Frontal cortex (tissue), 4 donors: ENCODE data around the gene ADAMTS1. TPM values are rescaled to one million over a fixed set of nuclear protein-coding genes. Genes with fewer than 3 reads are reported as not detected.

Source experiments
- DNase-seq, 2 donors: peaks; one replicate each; pipeline ENCODE4 v3.0.0; 2012; ENCODE audit warnings: low spot score in 2 of 2
- FAIRE-seq: peaks from 2 replicates; lab custom pipeline; 2012; peaks lifted over from hg19 to GRCh38; lab: Jason Lieb, UNC
- total RNA-seq: library from RNA; depleted of rRNA; stranded (reverse); fragments of >200 nt; gene quantifications from one replicate; pipeline ENCODE4 v1.2.3, GENCODE V29; 2014
- donor health status: control.
- donor health status: control.
- donor health status: control.

Gene ADAMTS1
- total RNA-seq, 1 donor from 2014 or later, result 2.0 TPM

DNA sequence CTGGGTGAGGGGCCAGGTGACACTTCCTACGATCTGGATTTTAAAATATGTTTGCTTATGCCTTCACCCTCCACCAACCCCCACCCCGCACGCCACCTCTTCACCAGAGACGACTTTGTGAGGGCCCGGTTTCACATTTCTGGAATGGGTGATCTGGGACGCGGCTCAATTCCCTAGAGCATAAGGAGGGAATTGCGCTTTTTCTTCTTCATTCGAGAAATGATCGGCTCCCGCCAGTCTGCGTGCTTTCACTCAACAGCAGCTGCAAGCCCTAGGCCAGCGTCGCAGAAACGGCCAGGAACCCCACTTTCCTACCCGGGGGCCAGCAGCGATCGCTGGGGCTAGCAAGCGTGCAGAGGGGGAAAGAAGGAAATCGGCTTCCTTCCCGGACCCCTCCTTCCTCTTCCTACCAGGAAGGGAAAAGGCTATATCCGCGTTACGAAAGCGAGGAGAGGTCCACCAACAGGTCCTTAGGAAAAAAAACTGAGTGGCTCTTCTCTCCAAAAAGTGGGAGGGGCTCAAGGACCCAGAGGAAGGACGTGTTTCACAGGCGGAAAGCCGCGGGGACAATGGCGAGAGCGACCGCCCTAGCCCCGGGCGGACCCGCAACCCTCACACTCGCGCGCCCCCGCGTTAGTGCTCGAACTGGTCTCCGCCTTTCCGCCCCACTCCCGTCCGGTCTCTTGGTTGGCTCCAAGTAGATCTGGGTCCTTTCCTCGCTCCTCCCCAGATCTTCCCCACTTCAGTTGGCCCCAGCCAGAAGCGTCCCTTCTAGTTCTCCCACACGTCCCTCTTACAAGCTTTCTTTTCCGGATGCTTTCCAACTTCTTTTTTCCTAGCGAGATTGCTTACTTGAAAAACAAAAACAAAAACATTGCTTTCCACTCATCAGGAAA is 1.1 kb upstream of the ADAMTS1 start:
- FAIRE-seq (no peak), DNase-seq (peak; percentile 46 to 49)

DNA sequence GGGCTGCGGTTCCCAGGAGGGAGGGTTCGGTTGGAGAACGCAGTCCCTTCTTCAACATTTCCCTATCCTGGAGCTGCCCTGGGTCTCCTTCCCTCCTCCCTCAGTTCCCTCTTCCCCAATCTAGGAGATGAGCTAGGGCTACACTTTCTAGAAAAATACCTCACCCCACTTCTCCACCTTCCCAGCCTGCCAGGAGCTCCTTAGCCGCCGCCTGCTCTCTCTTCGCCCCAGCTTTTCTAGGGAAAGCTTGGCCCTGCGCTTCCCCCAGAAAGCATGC is 488 bp upstream of the ADAMTS1 start:
- FAIRE-seq, result no peak

DNA sequence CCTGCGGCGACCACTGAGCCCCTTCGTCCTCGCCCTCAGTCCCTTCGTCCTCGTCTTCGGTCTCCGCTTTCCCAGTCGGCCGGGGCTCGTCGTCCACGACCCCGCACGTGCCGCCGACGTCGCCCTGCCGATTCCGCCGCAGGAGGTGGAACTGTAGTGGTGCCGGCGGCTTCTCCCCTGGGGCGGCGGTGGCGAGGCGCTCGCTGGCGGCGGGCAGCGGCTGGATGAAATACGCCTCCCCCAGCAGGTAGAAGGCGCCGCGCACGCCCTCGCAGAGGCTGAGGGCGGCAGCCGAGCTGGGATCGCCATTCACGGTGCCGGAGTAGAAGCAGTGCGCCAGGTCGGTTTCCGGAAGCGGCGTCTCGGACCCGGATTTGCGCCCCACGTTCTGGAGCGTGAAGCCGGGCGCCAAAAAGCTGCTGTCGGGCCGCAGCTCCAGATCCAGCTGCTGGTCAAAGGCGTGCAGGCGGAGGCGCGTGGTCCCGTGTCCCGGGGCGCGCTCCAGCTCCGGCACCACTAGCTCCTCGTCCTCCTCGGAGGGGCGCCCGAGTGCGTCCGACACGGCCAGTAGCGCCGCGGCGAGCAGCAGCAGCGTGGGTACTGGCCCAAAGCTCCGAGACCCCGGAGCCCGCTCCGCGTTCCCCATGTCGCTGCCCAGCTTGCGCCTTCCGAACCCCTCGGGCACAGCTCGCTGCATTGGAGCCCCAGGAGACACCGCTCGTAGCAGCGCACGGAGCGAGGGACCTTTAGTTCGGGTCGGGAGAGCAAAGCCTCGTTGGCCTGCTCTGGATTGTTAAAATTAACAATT is 747 bp downstream of the ADAMTS1 start:
- FAIRE-seq (no peak), DNase-seq (peak; percentile 29 to 63)

More for the DNA sequence above, 488 bp upstream of the ADAMTS1 start:
- no peak for DNase-seq

DNA sequence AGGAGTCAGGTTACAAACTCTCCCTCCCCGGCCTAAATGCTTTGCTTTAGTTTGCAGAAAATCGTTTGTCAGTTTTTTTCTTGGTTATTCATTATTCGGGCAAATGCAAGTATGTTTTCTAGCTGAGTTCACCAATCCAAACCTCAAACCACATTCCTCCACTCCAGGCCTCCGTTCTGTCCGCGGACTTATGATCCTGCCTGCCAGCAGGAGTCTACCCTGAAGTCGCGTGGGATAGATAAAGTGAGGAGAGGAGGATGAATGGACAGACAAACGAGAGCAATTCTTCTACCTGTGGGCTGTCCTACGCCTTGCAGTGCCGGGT is 1.3 kb downstream of the ADAMTS1 start:
- no peak for DNase-seq
- FAIRE-seq, result no peak

DNA sequence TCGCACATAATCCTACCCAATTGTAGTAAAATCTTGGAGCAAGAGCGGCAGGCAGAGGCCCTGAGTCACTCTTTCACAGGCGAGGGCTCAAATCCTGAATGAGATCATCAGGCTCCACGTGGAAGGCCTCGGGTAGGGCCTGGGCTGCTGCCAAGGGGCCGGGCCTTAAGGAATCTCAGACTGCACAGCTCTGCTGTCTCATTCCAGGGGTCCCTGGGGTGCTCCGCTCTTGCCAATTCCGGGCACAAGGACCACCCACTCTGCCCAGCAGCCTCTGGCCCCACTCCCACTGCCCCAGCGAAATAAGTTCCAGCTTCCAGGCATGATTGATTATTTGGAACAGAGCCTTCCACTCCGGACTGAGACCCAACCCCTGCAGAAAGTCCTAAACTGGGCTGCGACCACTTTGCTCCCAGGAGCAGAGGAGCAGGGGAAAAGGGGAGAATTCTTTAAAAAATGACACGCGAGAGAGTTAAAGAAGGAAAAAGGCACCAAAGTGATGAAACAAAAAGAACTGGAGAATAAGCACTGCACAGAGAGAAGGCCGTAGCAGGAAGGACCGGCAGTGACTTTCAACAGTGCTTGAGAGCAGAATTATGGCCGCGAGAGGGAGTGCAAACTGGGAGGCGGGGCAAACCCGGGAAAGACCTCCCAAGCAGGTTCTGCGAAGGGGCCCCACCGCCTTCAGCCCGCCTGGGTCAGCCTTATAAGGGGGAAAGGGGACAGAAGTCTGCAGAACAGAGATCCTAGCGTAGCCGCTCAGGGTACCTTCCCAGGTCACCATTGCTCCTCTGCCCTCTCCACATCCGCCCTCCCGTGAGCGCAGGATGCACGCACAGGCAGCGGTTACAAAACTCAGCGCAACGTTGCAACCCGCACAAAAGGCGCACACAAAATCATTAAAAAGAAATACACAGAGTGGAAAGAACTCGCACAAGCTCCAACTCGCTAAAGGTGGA is 2.0 kb downstream of the ADAMTS1 start:
- peak; percentile 72 to 79 for DNase-seq
- FAIRE-seq, result no peak

DNA sequence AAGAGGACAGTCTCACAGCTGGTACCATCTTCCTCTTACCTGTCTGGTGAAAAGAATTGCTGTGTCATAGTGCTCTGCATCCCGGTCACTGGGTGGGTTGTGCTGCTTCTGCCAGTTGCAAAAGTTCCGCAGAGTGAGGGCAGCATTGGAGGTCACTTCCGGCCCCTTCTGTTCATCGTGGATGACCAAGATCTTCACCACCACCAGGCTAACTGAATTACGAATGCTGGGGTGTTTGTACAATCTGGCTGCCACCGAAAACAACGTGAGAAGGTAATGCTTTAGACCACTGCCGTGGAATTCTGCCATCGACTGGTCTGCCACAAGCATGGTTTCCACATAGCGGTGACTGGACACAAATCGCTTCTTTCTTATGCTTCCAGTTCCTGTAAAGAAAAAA is 2.9 kb downstream of the ADAMTS1 start:
- FAIRE-seq (no peak), DNase-seq (no peak)

DNA sequence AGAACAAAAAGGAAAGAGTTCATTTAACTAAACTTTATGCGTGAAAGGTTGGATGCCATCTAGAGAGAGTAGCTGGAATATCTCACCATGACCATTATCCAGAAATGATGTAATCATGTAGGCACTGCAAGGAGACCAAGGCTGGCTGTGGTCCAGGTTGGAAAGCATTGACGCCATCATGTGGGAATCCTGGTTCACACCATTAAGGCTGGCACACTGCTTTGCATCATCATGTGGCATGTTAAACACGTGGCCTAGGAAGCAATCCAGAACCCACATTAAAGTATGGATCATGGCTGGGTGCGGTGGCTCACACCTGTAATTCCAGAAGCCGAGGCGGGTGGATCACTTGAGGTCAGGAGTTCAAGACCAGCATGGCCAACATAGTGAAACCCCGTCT is 4.3 kb downstream of the ADAMTS1 start:
- FAIRE-seq (no peak), DNase-seq (peak in 1 of 2 donors; percentile 20)

DNA sequence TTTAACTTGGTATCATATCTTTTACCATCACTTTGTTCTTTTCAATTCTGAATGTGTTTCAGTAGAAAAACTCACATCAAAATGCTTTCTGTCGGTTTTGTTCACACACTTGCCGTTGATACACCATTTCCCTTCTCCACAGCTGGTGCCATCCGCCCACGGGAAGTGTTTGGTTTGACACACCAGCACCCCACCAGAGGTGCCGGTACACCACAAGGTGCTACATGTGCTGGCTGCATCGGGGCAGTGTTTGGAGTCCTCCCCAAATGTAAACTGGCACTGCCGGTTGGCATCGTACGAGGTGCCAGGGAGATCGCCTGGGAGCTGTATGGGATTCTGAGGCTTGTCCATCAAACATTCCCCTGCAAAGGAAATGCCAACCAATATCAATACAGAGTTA is 5.0 kb downstream of the ADAMTS1 start:
- no peak for FAIRE-seq
- no peak for DNase-seq

DNA sequence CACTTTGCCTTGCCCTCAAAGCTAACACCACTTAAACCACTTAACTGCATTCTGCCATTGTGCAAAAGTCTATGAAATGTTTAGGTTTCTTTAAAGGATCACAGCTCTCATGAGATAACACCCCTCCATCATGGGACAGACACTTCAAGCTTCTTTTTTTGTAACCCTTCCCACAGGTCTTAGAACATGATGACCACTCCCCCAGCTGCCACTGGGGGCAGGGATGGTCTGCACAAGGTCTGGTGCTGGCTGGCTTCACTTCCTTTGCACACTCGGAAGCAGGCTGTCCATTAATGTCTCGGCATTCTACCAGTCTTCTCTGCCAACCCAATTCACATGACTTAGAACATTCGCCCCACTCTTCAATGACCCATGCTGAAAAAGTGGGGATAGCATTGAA is 7.7 kb downstream of the ADAMTS1 start:
- no peak for FAIRE-seq

DNA sequence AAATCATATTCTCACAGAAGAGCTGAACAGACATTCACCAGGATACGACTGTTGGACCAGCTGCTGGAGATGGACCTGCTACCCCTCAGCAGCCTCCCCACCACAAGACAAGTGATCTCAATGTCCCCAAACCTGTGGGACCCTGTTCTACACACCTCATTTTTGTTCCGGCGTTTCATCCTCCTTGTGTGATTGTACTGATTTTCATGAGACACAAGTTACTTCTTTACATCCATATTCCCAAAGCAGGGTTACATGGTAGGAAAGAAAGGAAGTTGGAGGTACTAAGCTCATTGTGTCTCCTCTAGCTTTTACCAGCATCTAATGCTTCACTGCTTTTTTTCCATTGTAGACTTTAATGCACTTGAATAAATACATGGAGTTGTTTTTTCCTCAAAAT is 8.7 kb downstream of the ADAMTS1 start:
- DNase-seq, result no peak
- no peak for FAIRE-seq

More for the DNA sequence above, 7.7 kb downstream of the ADAMTS1 start:
- no peak for DNase-seq

DNA sequence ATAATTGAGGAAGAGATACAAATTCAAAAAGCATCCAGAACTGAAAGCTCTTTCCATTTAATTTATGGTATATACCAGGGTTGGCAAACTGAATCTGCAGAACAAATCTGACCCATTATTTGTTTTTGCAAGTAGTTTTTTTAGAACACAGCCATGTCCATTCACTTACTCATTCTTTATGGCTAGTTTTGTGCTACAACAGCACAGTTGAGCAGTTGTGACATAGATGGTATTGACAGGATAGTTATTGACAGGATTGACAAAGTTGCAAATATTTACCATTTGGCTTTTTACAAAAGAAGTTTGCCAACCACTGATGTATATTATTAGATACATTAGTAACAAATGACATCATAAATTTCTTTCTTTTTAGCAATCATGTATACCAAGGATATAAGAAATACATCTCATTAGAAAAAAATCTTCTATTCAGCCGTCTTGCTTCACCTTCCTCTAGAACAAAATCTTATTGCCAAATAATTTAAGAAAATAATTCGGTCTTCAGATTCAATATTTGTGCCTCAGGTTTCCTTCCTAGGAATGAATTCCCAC is 9.4 kb downstream of the ADAMTS1 start:
- no peak for FAIRE-seq
- no peak for DNase-seq

DNA sequence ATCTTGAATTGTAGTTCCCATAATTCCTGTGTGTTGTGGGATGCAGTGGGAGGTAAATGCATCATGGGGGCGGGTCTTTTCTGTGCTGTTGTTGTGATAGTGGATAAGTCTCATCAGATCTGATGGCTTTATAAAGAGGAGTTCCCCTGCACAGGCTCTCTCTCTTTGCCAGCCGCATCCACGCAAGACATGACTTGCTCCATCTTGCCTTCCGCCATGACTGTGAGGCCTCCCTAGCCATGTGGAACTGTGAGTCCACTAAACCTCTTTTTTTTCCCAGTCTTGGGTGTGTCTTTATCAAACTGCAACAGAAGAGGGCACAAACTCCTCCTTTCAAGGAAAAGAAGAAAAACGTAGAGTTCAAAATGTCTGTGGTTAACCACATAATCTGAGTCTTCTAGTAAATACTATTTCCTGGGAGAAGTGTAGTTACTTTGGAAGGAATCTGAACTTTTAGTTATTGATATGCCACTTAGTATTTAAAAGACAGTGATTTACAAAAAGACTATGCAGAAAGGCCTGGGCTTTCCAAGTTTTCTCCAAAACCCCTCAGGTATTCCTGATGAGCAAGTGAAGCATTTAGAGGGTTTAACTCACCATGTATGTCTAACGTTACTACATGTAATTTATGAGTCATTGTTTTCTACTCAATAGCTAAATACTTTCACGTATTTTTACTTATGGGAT is 10.0 kb downstream of the ADAMTS1 start:
- DNase-seq, result no peak
- no peak for FAIRE-seq

DNA sequence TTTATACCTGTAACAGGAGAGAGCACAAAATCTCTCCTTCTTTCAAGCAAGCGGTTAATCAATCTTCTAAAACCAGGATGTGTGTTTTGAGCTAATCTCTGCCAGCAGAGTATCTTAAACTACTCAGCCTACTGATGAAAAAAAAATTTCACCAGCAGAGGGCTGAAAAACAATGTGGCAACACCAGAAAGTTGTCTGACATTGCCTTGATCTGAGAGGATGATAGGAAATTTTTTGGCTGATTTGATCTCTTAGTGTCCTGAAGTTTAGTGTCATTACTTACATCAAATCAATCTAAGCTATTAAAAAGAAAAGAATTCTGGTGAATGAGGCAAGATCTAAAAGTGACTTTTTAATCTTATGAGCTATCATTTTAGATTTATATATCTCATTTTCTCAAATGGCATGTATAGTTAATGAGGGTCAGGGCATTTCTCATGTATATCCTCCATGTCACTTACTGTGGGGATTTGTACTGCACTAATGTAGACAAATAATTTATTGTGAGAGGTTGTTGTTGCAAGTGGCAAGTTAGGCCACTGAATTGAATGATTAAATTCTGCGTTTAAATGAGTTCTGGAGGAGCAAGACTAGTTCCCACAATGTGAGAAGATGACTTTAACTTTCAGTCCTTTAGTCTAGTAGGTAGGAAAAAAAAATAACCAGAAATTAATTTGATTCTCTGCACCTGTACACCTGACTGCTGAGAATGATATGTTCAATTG is 10.9 kb downstream of the ADAMTS1 start:
- DNase-seq, result no peak
- no peak for FAIRE-seq

DNA sequence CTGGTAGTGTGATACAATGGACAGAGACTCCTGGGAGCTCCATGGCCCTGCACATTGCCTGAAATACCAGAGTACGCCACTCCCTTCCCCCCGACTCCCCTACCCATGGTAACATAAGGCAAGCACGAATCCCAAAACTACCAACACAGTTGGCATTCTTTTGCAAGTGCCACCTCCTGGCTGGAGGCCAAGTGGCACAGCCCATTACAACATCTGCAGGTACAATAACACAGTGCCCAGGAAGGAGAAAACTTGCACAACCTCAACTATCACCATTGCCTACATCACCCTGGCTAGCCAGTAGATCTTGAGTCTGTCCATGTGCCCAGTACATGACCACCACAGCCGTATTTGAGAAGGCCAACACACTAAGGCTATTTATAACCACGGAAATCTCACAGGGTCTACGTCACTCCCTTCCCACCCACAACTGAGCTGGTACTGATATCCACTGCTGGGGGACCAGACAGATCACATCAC is 11.7 kb downstream of the ADAMTS1 start:
- no peak for FAIRE-seq
- no peak for DNase-seq

DNA sequence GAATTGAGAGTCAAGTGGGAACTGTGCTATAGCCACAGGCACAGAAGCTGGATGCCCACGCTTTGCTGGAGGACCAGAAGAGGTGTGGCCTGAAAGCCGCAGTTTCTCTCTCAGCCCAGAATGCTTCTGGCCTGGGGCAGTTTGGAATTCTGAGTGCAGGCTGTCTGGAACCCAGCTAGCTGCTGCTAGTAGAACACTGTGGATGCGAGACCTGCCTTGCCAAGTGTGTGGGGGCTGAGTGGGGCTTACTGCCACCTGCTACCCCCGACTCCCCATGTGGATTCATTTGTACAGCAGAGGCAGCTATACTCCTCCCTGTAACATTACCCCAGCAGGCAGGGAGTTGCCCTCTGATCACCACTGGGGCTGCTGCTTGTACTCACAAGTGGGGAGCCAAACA is 12.2 kb downstream of the ADAMTS1 start:
- FAIRE-seq, result no peak
- DNase-seq, result no peak

DNA sequence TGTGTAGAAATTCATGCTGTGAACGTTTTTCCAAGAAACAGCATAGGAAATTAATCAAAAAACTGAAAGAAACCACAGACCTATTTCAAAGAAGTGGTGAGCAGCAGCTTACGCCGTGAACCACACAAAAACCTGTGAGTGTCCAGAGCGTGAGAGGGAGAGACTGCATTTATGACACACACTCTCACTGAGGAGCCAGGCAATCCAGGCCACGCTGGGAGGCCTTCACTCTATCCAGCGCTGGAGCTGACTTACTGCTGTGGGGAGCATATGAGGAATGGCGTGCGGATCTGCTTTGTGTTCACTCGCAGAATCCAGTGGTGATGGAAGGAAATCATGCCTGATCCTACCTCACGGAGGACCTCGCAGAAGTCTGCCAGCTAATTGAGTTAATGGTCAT is 12.7 kb downstream of the ADAMTS1 start:
- DNase-seq, result no peak
- no peak for FAIRE-seq

DNA sequence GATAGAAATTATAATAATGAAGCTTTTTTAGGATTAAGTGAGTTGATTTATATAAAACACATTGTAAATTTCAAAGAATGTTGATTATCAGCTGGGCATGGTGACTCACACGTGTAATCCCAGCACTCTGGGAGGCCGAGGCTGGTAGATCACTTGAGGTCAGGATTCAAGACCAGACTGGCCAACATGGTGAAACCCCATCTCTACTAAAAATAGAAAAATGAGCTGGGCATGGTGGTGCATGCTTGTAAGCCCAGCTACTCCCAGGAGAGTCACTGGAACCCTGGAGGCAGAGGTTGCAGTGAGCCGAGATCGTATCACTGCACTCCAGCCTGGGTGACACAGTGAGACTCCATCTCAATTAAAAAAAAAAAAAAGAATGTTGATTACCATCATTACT is 18.4 kb downstream of the ADAMTS1 start:
- DNase-seq (no peak), FAIRE-seq (no peak)

DNA sequence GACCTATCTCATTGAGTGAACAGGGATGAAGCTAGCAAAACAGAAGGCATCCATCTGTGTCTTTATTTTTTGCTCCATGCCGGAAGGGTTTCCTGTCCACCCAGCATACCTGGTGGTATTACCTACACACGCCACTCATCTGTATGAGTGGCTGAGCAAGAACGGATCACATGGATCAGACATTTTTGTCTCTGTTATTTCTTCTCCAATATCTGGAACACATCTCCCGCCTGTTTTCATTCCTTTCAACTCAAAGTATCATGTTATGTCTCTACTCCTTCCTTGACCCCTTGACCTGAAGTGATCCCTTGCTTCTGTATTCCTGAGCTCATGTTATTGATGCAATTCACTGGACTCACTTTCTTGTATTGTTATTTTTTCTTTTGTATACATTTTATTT is 24.7 kb downstream of the ADAMTS1 start:
- DNase-seq, result no peak
- no peak for FAIRE-seq
